CD14-positive monocyte (primary cell): ENCODE results near the gene ARHGEF16. TPM values are rescaled to one million over a fixed set of nuclear protein-coding genes. Genes with fewer than 3 reads are reported as not detected.

ENCODE experiments used
- DNase-seq, 3 donors: peaks; one replicate each; pipeline ENCODE4 v3.0.0-alpha.2; 2011 to 2022
- H2AFZ ChIP-seq: 2 replicates; pipeline ENCODE4 v1.6.0; 2012; ENCODE audit warnings: mild to moderate bottlenecking, low read depth, low read length, inconsistent platforms; ENCODE audit not compliant: insufficient read depth, poor library complexity, severe bottlenecking
- H3K27ac ChIP-seq, 2 donors: 1 replicate in 1 of 2; 2 replicates in 1 of 2; pipeline ENCODE4 v1.5.1; 2012 to 2013; ENCODE audit warnings: low read length in 2 of 2, control low read depth in 1 of 2, inconsistent platforms in 1 of 2, low read depth in 1 of 2, mild to moderate bottlenecking in 1 of 2
- H3K27me3 ChIP-seq, 2 donors: one replicate each; pipeline versions ENCODE4 v1.6.0 to v1.6.1; 2011 to 2013; ENCODE audit warnings: low read length in 2 of 2; ENCODE audit not compliant: control insufficient read depth in 2 of 2, insufficient read depth in 2 of 2
- H3K36me3 ChIP-seq, 2 donors: replicated peaks in 1 of 2; 1 replicate in 1 of 2; 2 replicates in 1 of 2; pipeline versions ENCODE4 v1.5.1 to v1.6.1; 2012 to 2013; ENCODE audit warnings: low read length in 2 of 2, control low read depth in 1 of 2, inconsistent platforms in 1 of 2, mild to moderate bottlenecking in 1 of 2; ENCODE audit not compliant: insufficient read depth in 2 of 2, control insufficient read depth in 1 of 2
- H3K4me1 ChIP-seq, 2 donors: 1 replicate in 1 of 2; 2 replicates in 1 of 2; pipeline versions ENCODE4 v1.5.1 to v1.6.1; 2012 to 2013; ENCODE audit warnings: low read length in 2 of 2, control low read depth in 1 of 2, inconsistent platforms in 1 of 2, mild to moderate bottlenecking in 1 of 2, moderate library complexity in 1 of 2; ENCODE audit not compliant: insufficient read depth in 2 of 2, control insufficient read depth in 1 of 2
- H3K4me2 ChIP-seq: replicated peaks from 2 replicates; pipeline ENCODE3; 2012; ENCODE audit warnings: low read length, moderate library complexity, mild to moderate bottlenecking; ENCODE audit not compliant: poor library complexity, severe bottlenecking; ENCODE audit errors: extremely low read depth
- H3K4me3 ChIP-seq, 3 experiments: fragments of 200-600 bp in 1 of 3; sonication (generic) in 1 of 3; replicated peaks in 1 of 3; 1 replicate in 2 of 3; 2 replicates in 1 of 3; pipeline ENCODE4 v1.5.1; 2011 to 2013; ENCODE audit warnings: low read length in 3 of 3, mild to moderate bottlenecking in 3 of 3, control low read depth in 2 of 3, low read depth in 2 of 3, inconsistent platforms in 1 of 3, moderate library complexity in 1 of 3
- H3K79me2 ChIP-seq: 2 replicates; pipeline ENCODE4 v1.6.0; 2012; ENCODE audit warnings: mild to moderate bottlenecking, control low read depth, inconsistent platforms, low read length, moderate library complexity; ENCODE audit not compliant: insufficient read depth
- H3K9ac ChIP-seq: 2 replicates; pipeline ENCODE4 v1.6.0; 2017; ENCODE audit warnings: low read length, mild to moderate bottlenecking; ENCODE audit not compliant: insufficient read depth, poor library complexity, severe bottlenecking
- H3K9me3 ChIP-seq, 2 donors: replicated peaks in 1 of 2; 1 replicate in 1 of 2; 2 replicates in 1 of 2; pipeline versions ENCODE4 v1.5.1 to v1.6.1; 2012 to 2013; ENCODE audit warnings: low read length in 2 of 2, control low read depth in 1 of 2; ENCODE audit not compliant: control insufficient read depth in 1 of 2, insufficient read depth in 1 of 2
- H4K20me1 ChIP-seq: 2 replicates; pipeline ENCODE4 v1.6.0; 2012; ENCODE audit warnings: mild to moderate bottlenecking, low read length, control low read depth, moderate library complexity; ENCODE audit not compliant: insufficient read depth
- H3K27ac Mint-ChIP-seq, 7 donors: one replicate each; pipeline ENCODE4 v1.8.0; 2020; ENCODE audit warnings: mild to moderate bottlenecking in 7 of 7, mixed read lengths in 7 of 7, moderate library complexity in 6 of 7, inconsistent platforms in 2 of 7
- H3K27me3 Mint-ChIP-seq, 3 donors: one replicate each; pipeline ENCODE4 v1.8.0; 2021 to 2022; ENCODE audit warnings: low read depth in 3 of 3, mild to moderate bottlenecking in 3 of 3, mixed read lengths in 3 of 3, moderate library complexity in 3 of 3, inconsistent platforms in 1 of 3
- H3K36me3 Mint-ChIP-seq, 2 donors: one replicate each; pipeline ENCODE4 v1.8.0; 2020; ENCODE audit warnings: mixed read lengths in 2 of 2, inconsistent platforms in 1 of 2, mild to moderate bottlenecking in 1 of 2
- H3K4me1 Mint-ChIP-seq: one replicate; pipeline ENCODE4 v1.8.0; 2020; ENCODE audit warnings: mild to moderate bottlenecking, mixed read lengths
- H3K4me3 Mint-ChIP-seq, 2 donors: one replicate each; pipeline ENCODE4 v1.8.0; 2020; ENCODE audit warnings: mild to moderate bottlenecking in 2 of 2, mixed read lengths in 2 of 2, moderate library complexity in 1 of 2
- H3K9me3 Mint-ChIP-seq, 7 donors: one replicate each; pipeline ENCODE4 v1.8.0; 2020 to 2022; ENCODE audit warnings: mixed read lengths in 7 of 7, mild to moderate bottlenecking in 6 of 7, moderate library complexity in 6 of 7, inconsistent platforms in 2 of 7
- CTCF ChIP-seq: fragments of 200-600 bp; IDR thresholded peaks from one replicate; pipeline ENCODE4 v1.8.0; 2022; ENCODE audit warnings: antibody characterized with exemption, mild to moderate bottlenecking
- WGBS: methylation state at CpG from one replicate; pipeline ENCODE4 v1.1.5; 2013; ENCODE audit warnings: missing lambda C conversion rate; ENCODE audit not compliant: insufficient coverage; 5-methylcytosine and 5-hydroxymethylcytosine counted together
- intact Hi-C, 2 donors: fragments of 100-400 bp; cut with micrococcal nuclease; formaldehyde crosslinking; loops; one replicate each; pipeline versions ENCODE4 v1.15.0 to v1.15.1; 2023
- polyA plus RNA-seq, 3 donors: library from polyadenylated mRNA; depleted of rRNA in 1 of 3; unstranded in 2 of 3; stranded (reverse) in 1 of 3; fragments of 300-500 nt in 2 of 3; fragments of >200 nt in 1 of 3; fragmentation: Illumina TruSeq in 2 of 3; gene quantifications; 1 replicate in 2 of 3; 2 replicates in 1 of 3; pipeline ENCODE4 v1.2.3, GENCODE V29; 2012 to 2021

Gene ARHGEF16
- polyA plus RNA-seq, 3 donors = not detected

DNA sequence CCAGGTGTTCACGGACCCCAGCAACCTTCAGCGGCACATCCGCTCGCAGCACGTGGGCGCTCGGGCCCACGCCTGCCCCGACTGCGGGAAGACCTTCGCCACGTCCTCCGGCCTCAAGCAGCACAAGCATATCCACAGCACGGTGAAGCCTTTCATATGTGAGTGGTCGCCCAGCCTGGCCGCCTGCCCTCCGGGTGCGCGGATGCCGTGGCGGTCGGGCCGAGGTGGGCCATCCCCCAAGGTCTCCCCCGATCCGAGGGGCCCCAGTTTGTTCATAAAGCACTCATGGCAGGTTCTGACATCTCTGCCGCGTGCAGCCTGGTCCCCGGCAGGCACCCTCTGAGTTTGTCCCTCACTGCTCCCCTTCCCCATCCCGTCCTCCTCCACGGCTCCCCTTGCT, 49.0 kb upstream of the ARHGEF16 start:
- Mint-ChIP-seq H3K36me3 (no peaks in the 10 kb centered on the region), H3K9me3 (no peaks in the 10 kb centered on the region), H3K27ac (no peak overlapping the region), H3K4me1 (no peaks in the 10 kb centered on the region), H3K4me3 (no peak overlapping the region), H3K27me3 (peaks cover 0 to 2% (median 0%) of the 10 kb centered on the region in 3 donors)
- Histone ChIP-seq H4K20me1 (no peaks in the 10 kb centered on the region), H3K9me3 (no peaks in the 10 kb centered on the region), H3K79me2 (no peaks in the 10 kb centered on the region), H3K4me2 (no peak overlapping the region), H3K4me3 (no peak overlapping the region), H3K27ac (no peak overlapping the region), H3K36me3 (no peaks in the 10 kb centered on the region), H3K27me3 (no peaks in the 10 kb centered on the region), H3K4me1 (no peaks in the 10 kb centered on the region), H2AFZ (no peak overlapping the region), H3K9ac (no peak overlapping the region)
- WGBS = 97% methylated on average over 25 of the region's 30 CpGs
- no peak for TF ChIP-seq CTCF
- intact Hi-C loops = no loop called here
- no peak for DNase-seq

DNA sequence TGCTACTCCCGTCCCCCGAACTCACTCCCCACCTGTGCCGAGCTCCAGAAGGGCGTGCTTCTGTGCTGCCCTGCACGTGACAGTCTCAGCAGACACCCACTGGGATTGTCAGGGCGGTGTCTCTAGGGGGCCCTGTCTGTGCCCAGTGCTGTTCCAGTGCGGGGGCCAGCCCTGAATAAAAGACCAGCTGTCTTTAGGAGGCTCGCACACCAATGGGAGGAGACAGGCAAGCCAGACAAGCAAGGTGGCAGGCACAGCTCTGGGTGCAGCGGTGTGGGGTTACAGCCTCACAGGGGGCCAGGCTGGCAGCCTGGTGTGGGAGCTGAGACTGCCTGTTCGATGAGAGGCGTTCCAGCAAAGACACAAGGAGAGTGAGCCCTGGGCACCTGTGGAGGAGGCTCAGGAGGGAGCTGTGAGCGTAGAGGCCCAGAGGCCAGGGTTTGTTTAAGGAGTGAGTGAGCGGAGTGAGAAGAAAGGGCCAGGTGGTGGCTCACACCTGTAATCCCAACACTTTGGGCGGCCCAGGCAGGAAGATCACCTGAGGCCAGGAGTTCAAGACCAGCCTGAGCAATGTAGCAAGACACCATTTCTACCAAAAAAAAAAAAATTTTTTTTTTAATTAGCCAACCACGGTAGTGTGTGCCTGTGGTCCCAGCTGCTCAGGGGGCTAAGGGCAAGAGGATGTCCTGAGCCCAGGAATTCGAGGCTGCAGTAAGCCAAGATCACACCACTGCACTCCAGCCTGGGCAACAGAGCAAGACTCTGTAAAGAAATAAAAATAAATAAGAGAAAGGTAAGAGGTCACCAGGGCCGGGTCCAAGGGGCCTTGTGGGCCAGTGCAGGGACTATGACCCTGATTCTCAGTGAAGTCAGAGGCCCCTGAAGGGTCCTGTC, 48.2 kb upstream of the ARHGEF16 start:
- Mint-ChIP-seq H3K4me3 (no peak overlapping the region), H3K36me3 (no peaks in the 10 kb centered on the region), H3K27me3 (peaks cover 0 to 2% (median 0%) of the 10 kb centered on the region in 3 donors), H3K9me3 (no peaks in the 10 kb centered on the region), H3K27ac (peak overlapping the region in 1 of 7 donors; percentile 25), H3K4me1 (no peaks in the 10 kb centered on the region)
- Histone ChIP-seq H3K79me2 (no peaks in the 10 kb centered on the region), H3K36me3 (no peaks in the 10 kb centered on the region), H3K9ac (no peak overlapping the region), H3K9me3 (no peaks in the 10 kb centered on the region), H3K4me3 (no peak overlapping the region), H2AFZ (no peak overlapping the region), H3K27ac (no peak overlapping the region), H3K4me1 (no peaks in the 10 kb centered on the region), H3K4me2 (no peak overlapping the region), H4K20me1 (no peaks in the 10 kb centered on the region), H3K27me3 (no peaks in the 10 kb centered on the region)
- no peak for TF ChIP-seq CTCF
- DNase-seq = no peak
- intact Hi-C loops = no loop called here
- WGBS = 86% methylated on average over 11 of the region's 17 CpGs
